Subcutaneous adipose tissue (tissue), 4 donors: ENCODE data around the gene DMRTC2. TPM values are rescaled to one million over a fixed set of nuclear protein-coding genes. Genes with fewer than 3 reads are reported as not detected.

Experiments used
- CTCF ChIP-seq: fragments of 450-650 bp; IDR thresholded peaks from one replicate; pipeline ENCODE4 v1.5.1; 2016; ENCODE audit warnings: low read depth, mild to moderate bottlenecking, control low read depth, antibody characterized with exemption, moderate library complexity
- total RNA-seq, 4 donors: library from RNA; depleted of rRNA; stranded (reverse); fragments of >200 nt; gene quantifications; one replicate each; pipeline ENCODE4 v1.1.0, GENCODE V29; 2016

Gene DMRTC2
- total RNA-seq, 4 donors from 2014 or later = not detected

GRCh38 chr19:41871573-41872383, 26.9 kb downstream of the DMRTC2 start:
- TF ChIP-seq CTCF = no peak

GRCh38 chr19:41872384-41872774, 27.5 kb downstream of the DMRTC2 start:
- TF ChIP-seq CTCF = no peak

- no peak for TF ChIP-seq CTCF
Measured at GRCh38 chr19:41872775-41873647, 28.2 kb downstream of the DMRTC2 start.

- no peak for TF ChIP-seq CTCF
Measured at GRCh38 chr19:41876847-41877832, 32.3 kb downstream of the DMRTC2 start, which contains the start of gene CD79A. TSS of gene CD79A (plus strand) at chr19:41877279. CDS start at chr19:41877305, 26 bp downstream.

GRCh38 chr19:41877916-41878905, 33.4 kb downstream of the DMRTC2 start:
- TF ChIP-seq CTCF = no peak

- TF ChIP-seq CTCF = no peak
Measured at GRCh38 chr19:41879080-41879479, 34.2 kb downstream of the DMRTC2 start.
